ENCODE measurements around the gene IFITM2.
"Not testable (repeated sequence)": the region's sequence is repeated elsewhere in the genome, so short reads cannot be mapped to it uniquely, and the experiment has no call there.

IFITM2 gene

GRCh38 chr11:327581-327923 is 19.9 kb downstream of the IFITM2 start:
- DNase-seq: no peak

- no peak for DNase-seq
Observed at GRCh38 chr11:328012-328411, 20.4 kb downstream of the IFITM2 start.

- not testable (repeated sequence) for DNase-seq
Observed at GRCh38 chr11:328516-329100, 21.0 kb downstream of the IFITM2 start.

- DNase-seq: no peak
Observed at GRCh38 chr11:329886-330253, 22.3 kb downstream of the IFITM2 start.

GRCh38 chr11:330307-330693 is 22.7 kb downstream of the IFITM2 start:
- DNase-seq: no peak

- DNase-seq: peak; percentile 35
Observed at GRCh38 chr11:330694-331357, 23.2 kb downstream of the IFITM2 start.

GRCh38 chr11:331358-332060 is 23.9 kb downstream of the IFITM2 start:
- DNase-seq: no peak

- DNase-seq: no peak
Observed at GRCh38 chr11:332651-333480, 25.2 kb downstream of the IFITM2 start.

- DNase-seq: not testable (repeated sequence)
Observed at GRCh38 chr11:333616-334263, 26.1 kb downstream of the IFITM2 start.

GRCh38 chr11:334264-334994 is 26.8 kb downstream of the IFITM2 start:
- DNase-seq: no peak

GRCh38 chr11:335779-336658 is 28.4 kb downstream of the IFITM2 start:
- no peak for DNase-seq

- DNase-seq: no peak
Observed at GRCh38 chr11:336659-337198, 29.1 kb downstream of the IFITM2 start.

GRCh38 chr11:337711-338110 is 30.1 kb downstream of the IFITM2 start:
- DNase-seq: no peak

GRCh38 chr11:339963-340362 is 32.3 kb downstream of the IFITM2 start:
- DNase-seq: no peak

- DNase-seq: no peak
Observed at GRCh38 chr11:340539-341512, 33.2 kb downstream of the IFITM2 start.

- DNase-seq: no peak
Observed at GRCh38 chr11:342328-342727, 34.7 kb downstream of the IFITM2 start.

GRCh38 chr11:344836-345578 is 37.4 kb downstream of the IFITM2 start:
- no peak for DNase-seq

GRCh38 chr11:346529-346928 is 38.9 kb downstream of the IFITM2 start:
- DNase-seq: no peak

Measured in RPMI8226 (cell line).